ENCODE data around the gene UGDH. TPM values are rescaled to one million over a fixed set of nuclear protein-coding genes. Genes with fewer than 3 reads are reported as not detected.

Gene UGDH
- total and polyA plus RNA-seq, 9 of the 15 experiments (the other 6 are each of a cell fraction or from before 2014, with no cell fraction given), result 5.5 to 21.7 (median 16.2) TPM

DNA sequence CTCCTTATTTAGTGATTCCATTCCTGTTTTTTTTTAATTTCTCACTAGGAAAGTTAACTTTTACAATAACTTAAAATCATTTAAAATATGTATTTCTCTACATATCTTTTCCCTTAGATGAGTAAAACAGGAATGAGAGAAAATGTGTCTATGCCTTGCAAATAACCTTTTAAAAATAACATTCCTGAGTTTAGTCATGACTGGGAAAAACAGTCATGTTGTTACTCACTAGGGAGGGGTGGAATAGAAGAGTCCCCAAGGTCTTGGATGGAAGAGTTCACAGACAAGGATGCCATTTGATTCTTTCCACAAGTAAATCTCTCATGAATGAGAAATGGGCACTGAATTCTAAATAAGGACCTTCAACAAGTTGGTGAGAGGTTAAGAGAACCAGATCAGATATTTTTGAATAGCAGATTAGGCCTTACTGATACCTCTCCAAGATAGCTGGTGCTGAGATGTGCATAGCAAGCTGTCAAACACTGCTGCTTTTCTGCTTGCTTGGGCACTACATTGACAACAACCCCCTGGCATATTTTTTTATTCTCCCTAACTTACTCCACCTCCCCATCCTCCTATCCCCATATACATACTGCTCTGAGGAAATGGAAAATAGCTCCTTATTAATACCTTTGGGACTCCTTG, 25.1 kb downstream of the UGDH start:
- no peaks in the 10 kb centered on the region for H4K20me1 ChIP-seq (replicated peaks; ENCODE audit: control insufficient read depth, insufficient read depth, low read length)
- no peak for DNase-seq (ENCODE audit: extremely low read depth in 1 of 4, low spot score in 3 of 4)
- POLR2A ChIA-PET, result interaction anchor here (0.6 kb wide), 2 partner anchors 15 to 93 kb away, joined by 3 read pairs; no protein-coding TSS in a partner anchor
- in situ Hi-C loops (cut with MboI) (no loop called here), intact Hi-C loops (cut with micrococcal nuclease) (no loop called here)
- H3K9me3 ChIP-seq (replicated peaks; ENCODE audit: control insufficient read depth, insufficient read depth, low read depth, low read length), result no peaks in the 10 kb centered on the region
- no peak overlapping the region for H3K4me2 ChIP-seq (ENCODE audit: insufficient read depth, low read length)
- TF ChIP-seq PML (IDR thresholded peaks at IDR 0.05; ENCODE audit: low read length) (no peak), MAZ (CRISPR knock-in tag; conservative IDR thresholded peaks at IDR 0.05 in 1 of 2, IDR thresholded peaks at IDR 0.05 in 1 of 2) (no peak)
- TF ChIP-seq, protein P1, sequence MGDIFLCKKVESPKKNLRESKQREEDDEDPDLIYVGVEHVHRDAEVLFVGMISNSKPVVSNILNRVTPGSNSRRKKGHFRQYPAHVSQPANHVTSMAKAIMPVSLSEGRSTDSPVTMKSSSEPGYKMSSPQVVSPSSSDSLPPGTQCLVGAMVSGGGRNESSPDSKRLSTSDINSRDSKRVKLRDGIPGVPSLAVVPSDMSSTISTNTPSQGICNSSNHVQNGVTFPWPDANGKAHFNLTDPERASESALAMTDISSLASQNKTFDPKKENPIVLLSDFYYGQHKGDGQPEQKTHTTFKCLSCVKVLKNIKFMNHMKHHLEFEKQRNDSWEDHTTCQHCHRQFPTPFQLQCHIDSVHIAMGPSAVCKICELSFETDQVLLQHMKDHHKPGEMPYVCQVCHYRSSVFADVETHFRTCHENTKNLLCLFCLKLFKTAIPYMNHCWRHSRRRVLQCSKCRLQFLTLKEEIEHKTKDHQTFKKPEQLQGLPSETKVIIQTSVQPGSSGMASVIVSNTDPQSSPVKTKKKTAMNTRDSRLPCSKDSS (IDR thresholded peaks at IDR 0.05; ENCODE audit: low read depth, partially characterized antibody), result no peak
- no peak overlapping the region for H3K4me3 ChIP-seq
- H2AFZ ChIP-seq (ENCODE audit: low read depth, low read length), result no peak overlapping the region
- H3K79me2 ChIP-seq (ENCODE audit: control insufficient read depth, insufficient read depth, low read length), result no peaks in the 10 kb centered on the region
- H3K9me1 ChIP-seq (ENCODE audit: control insufficient read depth, insufficient read depth, low read length), result no peaks in the 10 kb centered on the region
- ATAC-seq, result no peak
- CTCF ChIA-PET (ENCODE audit: low intra/inter-chr PET ratio), result no interaction called here
- no peaks in the 10 kb centered on the region for H3K4me1 ChIP-seq (replicated peaks in 1 of 2; ENCODE audit: control insufficient read depth in 2 of 2, insufficient read depth in 2 of 2, low read length in 2 of 2)
- BruUV-seq (replicated peaks), result no TSS peak
- no peak overlapping the region for H3K9ac ChIP-seq (ENCODE audit: insufficient read depth in 1 of 2, low read depth in 2 of 2, low read length in 2 of 2)
- H3K36me3 ChIP-seq (ENCODE audit: control insufficient read depth, insufficient read depth, low read length), result peaks cover 48% of the 10 kb centered on the region
- no peak for FAIRE-seq
- no peaks in the 10 kb centered on the region for H3K27me3 ChIP-seq (ENCODE audit: control insufficient read depth in 2 of 2, insufficient read depth in 2 of 2, low read length in 2 of 2)
- H3K27ac ChIP-seq (ENCODE audit: extremely low read depth, low read depth, low read length), result no peak overlapping the region

DNA sequence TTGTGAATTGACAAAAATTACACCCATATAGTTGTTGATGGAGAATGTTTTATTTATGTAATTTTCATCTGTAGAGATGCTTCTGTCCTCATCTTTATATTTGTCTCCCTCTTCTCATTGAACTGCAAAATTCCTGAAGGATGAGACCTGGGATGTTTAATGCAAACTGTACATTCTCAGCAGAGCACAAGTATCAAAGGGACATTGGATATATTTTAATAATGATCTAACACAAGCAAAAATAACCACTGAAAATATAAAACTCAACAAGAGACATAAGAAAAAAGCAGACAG, 28.6 kb downstream of the UGDH start:
- no peak overlapping the region for H3K4me3 ChIP-seq
- H3K27me3 ChIP-seq (ENCODE audit: control insufficient read depth in 2 of 2, insufficient read depth in 2 of 2, low read length in 2 of 2), result no peaks in the 10 kb centered on the region
- no TSS peak for BruUV-seq (replicated peaks)
- no peak overlapping the region for H3K4me2 ChIP-seq (ENCODE audit: insufficient read depth, low read length)
- H3K27ac ChIP-seq (ENCODE audit: extremely low read depth, low read depth, low read length), result no peak overlapping the region
- in situ Hi-C loops (cut with MboI) (no loop called here), intact Hi-C loops (cut with micrococcal nuclease) (no loop called here)
- TF ChIP-seq ZNF551 (CRISPR knock-in tag; IDR thresholded peaks at IDR 0.05) (no peak), BACH1 (tag; IDR thresholded peaks at IDR 0.05) (0 out of 2 replicates have a peak, but pooled peaks have one; percentile 14)
- no peaks in the 10 kb centered on the region for H3K9me1 ChIP-seq (ENCODE audit: control insufficient read depth, insufficient read depth, low read length)
- H3K36me3 ChIP-seq (ENCODE audit: control insufficient read depth, insufficient read depth, low read length), result peaks cover 23% of the 10 kb centered on the region; the same call in 2 of the 3 replicates
- H3K79me2 ChIP-seq (ENCODE audit: control insufficient read depth, insufficient read depth, low read length), result no peaks in the 10 kb centered on the region
- CTCF ChIA-PET (ENCODE audit: low intra/inter-chr PET ratio), result no interaction called here
- DNase-seq (ENCODE audit: extremely low read depth in 1 of 4, low spot score in 3 of 4), result no peak
- no peak overlapping the region for H3K9ac ChIP-seq (ENCODE audit: insufficient read depth in 1 of 2, low read depth in 2 of 2, low read length in 2 of 2)
- POLR2A ChIA-PET, result interaction anchor here (1.3 kb wide), 1 partner anchor 11 kb away, joined by 3 read pairs; no protein-coding TSS in a partner anchor
- no peaks in the 10 kb centered on the region for H4K20me1 ChIP-seq (replicated peaks; ENCODE audit: control insufficient read depth, insufficient read depth, low read length)
- H3K9me3 ChIP-seq (replicated peaks; ENCODE audit: control insufficient read depth, insufficient read depth, low read depth, low read length), result no peaks in the 10 kb centered on the region
- FAIRE-seq, result no peak
- ATAC-seq, result no peak
- no peak overlapping the region for H2AFZ ChIP-seq (ENCODE audit: low read depth, low read length)
- H3K4me1 ChIP-seq (replicated peaks in 1 of 2; ENCODE audit: control insufficient read depth in 2 of 2, insufficient read depth in 2 of 2, low read length in 2 of 2), result no peaks in the 10 kb centered on the region
